NCI-H2107 treated with DMSO at 0.1 percent for 48 hours (cell line): ENCODE measurements around the gene PTPRN2.
"Not testable (repeated sequence)": the region's sequence is repeated elsewhere in the genome, so short reads cannot be mapped to it uniquely, and the experiment has no call there.

Source experiments
- DNase-seq: peaks from one replicate; lab custom pipeline; 2025; ENCODE audit not compliant: unreplicated experiment; lab: John Stamatoyannopoulos, UW

The PTPRN2 gene

DNA sequence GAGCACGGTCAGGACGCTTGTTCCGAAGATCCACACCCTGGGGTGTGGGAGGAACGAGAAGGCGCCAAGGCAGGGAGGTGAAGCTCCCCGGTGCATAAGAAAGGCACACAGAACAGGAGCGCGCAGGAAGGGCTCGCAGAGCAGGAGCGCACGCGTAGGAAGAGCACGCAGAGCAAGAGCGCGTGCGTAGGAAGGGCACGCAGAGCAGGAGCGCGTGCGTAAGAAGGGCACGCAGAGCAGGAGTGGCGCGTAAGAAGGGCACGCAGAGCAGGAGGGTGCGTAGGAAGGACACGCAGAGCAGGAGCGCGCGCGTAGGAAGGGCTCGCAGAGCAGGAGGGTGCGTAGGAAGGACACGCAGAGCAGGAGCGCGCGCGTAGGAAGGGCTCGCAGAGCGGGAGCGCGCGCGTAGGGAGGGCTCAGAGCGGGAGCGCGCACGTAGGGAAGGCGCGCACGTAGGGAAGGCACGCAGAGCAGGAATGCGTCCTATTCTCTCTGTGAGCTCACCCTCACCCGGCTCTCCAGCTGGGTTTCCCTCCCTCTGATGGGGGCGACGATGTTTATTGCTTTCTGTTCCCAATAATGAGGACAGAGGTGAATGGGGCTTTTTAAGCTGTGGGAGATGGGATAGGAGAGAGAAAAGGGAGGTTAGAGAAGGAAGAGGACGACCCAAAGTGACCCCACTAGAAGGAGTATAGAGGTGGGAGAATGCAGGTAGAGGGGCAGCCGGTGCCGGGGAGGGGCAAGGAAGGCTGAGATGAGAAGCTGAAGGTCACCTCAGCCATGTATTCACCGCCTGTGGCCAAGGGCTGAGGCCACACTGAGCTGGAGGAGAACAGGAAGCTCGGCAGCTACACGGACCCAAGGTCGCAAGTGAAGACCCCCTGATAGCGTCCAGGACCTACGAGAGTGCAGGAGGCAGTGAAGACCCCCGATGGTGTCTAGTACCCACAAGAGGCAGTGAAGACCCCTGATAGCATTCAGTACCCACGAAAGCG is 423.2 kb downstream of the PTPRN2 start:
- DNase-seq: no peak

DNA sequence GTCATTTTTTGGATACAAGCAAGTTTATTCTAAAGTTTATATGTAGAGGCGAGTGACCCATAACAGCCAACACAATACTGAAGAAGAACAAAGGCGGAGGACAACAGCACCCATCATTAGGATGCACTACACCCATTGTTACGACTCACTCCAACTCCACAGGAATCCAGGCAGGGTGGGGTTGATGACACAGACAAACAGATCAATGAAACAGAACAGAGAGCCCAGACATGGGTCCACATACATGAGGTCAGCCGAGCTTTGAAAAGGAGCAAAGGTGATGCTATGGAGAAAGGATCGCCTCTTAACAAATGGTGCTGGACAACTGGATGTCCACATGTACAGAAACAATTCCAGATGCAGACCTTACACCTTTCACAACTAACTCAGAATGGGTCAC is 426.4 kb downstream of the PTPRN2 start:
- DNase-seq: no peak

DNA sequence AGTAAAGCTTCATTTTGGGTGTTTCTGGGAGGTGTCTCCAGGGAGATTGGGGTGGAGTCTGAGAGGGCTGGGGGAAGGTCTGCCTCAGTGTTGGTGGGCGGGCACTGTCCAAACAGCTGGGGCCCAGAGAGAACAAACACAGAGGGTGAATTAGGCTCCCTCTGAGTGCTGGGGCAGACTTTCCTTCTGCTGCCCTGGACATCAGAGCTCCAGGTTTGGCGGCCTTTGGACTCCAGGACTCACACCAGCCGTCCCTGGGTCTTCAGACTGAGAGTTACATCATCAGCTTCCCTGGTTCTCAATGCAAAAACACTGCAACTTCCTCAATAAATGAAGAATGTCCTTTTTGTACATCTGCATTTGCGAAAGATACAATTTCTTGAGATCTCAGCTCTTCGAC is 427.4 kb downstream of the PTPRN2 start:
- no peak for DNase-seq

DNA sequence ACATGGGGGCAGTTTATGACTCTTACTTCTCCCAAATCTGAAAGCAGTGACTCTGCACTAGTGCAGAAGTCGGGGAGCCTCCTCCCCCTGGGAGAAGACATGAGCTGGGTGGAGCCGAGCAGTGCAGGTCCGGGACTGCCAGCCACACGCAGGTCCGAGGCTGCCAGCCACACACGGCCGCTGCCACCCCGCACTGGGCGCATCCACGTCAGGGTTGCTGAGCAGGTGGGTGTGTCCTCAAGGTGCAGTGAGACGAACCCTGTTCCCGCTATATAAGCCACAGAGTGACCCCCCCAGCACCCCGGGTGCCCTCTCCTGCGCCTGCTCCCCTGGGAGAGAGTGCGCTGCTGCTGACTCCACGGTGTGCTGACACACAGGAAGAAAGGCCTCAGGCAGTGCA is 430.2 kb downstream of the PTPRN2 start:
- DNase-seq: no peak

DNA sequence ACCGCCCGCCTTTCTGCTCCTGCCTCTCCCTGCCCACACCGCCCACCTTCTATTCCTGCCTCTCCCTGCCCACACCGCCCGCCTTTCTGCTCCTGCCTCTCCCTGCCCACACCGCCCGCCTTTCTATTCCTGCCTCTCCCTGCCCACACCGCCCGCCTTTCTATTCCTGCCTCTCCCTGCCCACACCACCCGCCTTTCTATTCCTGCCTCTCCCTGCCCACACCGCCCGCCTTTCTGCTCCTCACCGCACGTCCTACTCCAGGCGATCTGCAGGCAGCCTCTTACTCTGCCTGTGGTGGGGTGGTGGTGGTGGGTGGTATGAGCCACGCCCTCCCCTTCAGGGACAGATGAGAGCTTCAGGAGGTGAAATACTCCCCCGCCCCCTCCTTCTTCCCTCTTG is 436.4 kb downstream of the PTPRN2 start:
- not testable (repeated sequence) for DNase-seq

DNA sequence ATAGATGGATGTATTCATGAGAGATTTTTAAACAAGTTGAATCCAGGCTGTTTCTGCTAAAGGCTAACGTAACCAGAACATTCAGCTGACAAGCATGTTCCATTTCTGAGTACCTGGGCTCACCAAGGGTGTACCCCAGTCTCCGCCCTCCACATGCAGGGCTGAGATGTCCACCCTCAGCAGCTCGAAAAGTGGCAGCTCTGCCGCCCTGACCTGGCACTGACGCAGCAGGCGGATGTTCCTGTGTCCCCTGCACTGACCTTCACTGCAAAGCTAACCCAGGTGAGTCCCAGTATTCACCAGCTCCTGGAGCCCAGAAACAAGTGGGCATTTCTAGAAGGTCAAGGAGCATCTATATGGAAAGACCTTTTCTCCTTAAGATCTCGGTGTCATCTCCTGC is 437.4 kb downstream of the PTPRN2 start:
- DNase-seq: no peak

DNA sequence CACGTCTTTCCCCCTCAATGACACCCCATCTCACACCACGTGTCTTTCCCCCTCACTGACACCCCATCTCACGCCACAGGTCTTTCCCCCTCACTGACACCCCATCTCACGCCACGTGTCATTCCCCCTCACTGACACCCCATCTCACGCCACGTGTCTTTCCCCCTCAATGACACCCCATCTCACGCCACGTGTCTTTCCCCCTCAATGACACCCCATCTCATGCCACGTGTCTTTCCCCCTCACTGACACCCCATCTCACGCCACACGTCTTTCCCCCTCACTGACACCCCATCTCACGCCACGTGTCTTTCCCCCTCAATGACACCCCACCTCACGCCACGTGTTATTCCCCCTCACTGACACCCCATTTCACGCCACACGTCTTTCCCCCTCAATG is 440.2 kb downstream of the PTPRN2 start:
- DNase-seq: not testable (repeated sequence)

DNA sequence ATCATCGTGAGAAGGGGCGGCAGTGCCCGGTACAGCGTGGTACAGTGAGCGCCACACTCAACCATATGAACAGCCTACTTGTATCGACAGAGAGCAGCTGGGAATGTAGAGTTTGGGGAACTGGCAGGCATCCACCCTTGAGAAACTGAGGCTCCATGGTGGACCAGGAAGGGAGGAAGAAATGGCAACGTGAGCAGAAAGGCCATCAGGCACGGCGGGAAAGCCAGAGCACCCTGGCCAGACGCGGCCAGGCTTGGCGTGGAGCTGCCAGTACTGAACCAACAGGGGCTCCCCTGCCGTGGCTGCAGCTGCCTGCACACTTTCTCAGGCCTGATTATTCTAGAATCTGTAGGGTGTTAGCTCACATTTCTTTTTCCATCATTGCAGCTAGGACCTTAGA is 442.3 kb downstream of the PTPRN2 start:
- no peak for DNase-seq

DNA sequence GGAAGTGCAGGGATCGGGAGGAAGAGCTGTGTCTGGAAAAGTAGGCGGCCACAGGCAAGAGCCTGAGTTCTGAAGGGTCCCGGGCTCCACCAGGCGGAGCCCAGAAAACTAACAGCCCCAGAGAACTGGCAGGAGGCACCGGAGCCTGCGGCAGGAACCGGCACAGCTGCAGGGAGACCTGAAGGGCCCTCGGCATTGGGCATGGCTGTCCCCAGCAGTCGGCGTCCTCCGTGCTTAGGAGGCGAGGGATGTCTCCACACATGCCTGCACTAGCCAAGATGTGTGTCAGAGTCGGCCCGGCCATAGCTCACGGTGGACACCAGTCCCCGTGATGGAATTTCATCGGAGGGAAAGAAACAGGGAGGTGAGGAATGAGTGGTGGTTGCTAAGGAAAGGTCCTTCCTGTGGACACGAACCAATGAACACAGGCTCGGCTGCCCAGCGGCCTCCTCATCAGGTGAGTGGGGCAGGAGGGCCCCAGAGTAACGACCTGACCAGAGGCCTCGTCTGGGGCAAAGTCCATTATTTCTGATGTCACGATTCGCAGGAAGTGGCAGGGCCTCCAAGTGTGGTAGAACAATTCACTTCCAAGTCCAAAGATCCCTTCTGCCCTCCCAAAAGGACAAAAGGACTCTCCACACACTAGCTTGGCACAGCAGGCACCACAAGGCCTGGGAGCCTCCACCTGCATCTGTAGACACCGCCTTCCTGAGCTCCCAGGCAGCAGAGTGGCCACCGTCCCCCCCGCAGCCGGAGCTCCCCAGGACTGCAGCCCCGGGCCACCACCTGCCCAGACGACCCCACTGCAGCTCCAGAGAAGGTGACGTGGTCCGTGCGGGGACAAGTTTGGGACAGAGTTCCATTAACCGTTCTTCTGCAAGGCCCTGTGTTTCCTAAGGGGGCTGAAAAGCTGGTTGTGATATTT is 444.2 kb downstream of the PTPRN2 start:
- no peak for DNase-seq

DNA sequence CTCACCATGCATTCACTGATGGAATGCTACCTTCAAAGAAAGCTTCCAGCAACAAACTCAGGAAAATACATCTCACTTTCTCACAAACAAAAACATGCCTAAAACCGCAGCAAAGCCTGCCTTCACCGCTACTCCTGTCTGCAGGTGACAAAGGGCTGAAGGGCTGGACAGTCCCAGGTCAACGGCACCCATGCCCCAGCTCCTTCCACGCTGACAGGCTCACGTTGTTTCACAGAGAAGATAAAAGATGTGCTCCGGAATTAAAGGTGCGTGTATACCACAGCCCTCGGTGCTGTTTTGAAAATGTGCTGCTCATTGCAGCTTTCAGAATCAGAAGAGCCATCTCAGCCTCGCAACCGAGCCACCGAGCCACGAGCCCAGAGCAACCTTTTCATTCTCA is 445.0 kb downstream of the PTPRN2 start:
- DNase-seq: no peak

DNA sequence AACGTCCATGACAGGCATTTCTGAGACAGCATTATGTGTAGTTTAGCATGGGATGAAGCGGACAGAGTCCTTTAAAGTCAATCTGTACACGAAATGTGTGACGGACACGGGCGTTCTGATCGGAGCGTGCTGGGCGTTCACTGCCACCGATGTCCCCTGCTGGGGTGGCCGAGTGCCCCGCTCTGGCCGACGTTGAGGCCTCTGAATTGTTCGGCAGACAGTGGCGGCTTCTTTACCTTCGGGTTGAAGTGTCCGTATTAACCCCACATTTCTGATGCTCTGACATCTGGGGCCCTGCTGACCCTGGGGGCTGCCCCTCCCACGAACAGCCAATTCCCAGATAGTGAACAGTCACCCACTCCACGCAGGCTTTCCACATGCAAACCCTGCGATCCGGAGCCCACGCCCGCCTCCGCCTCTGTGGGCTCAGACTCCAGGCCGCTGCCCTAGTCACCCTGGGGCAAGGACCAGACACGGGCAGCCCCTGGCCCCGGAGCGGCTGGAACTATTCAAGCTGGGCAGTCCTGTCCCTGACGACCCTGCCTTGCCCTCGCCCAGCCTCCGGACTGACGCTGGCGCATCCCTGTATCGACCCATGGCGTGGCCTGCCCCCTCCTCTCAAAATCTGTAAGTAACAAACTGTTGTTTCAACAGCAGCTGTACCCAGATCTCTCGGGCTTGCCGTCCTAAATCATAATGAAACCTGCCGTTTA is 445.7 kb downstream of the PTPRN2 start:
- DNase-seq: no peak

DNA sequence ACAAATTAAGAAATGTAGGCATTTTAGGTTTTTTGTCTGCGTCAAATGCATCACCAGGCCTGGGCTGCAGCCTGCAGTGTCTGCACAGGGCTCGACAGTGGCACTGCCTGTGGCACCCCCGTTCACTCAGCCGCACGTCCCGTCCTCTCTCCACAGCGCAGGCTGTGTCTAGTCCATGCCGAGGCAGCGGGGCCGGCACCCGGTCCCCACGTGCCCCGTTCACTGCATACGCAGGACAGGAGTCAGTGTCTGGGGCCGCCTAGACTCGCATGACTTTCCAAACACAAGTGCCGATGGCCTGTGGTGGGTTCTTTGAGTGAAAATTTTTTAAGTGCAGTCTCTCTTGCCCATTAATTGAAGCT is 446.4 kb downstream of the PTPRN2 start:
- DNase-seq: no peak

DNA sequence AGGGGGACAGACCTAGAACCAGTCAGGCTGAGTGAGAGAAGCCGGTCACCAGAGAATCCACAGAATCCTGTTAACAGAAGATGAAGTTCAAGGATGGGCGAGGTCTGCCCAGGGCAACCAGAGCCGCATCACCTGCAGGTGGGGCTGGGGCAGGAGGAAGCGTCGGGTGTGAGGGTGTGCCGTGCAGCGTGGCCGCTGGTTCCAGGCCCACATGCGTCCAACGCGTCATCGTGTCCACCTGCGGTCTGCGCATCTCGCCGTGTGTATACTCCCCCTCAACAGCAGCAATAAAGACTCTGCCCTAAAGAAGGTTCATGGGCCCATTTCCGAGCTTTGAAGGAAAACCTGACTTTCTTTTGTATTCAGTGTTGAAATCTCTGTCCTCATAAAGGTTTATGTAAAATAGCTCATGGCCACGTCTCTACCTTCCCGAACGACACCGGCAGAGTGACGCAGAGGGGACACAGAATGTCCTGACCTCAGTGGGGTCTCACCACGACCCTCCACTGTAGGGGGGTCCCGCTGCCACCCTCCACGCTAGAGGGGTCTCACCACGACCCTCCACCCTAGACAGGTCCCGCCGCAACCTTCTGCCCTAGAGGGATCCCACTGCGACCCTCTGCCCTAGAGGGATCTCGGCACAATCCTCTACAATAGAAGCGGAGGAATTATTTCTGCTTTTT is 446.9 kb downstream of the PTPRN2 start:
- no peak for DNase-seq

DNA sequence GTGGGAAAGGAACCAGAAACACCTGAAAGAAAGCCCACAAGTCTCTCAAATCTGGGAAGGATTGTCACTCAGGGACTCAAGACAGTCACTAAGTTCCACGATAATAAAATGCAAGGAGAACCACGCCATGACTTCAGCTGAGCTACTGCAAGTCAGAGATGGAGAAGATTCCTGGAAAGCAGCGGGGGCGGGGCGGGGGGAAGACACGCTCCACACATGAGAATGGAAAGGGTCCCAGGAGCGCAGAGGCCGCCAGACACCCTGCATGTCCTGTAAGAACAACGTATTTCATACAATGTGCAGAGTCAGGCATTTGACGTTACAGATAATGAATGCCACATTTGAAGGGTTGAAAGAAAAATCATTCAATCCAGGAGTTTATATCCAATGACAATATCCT is 448.1 kb downstream of the PTPRN2 start:
- no peak for DNase-seq

DNA sequence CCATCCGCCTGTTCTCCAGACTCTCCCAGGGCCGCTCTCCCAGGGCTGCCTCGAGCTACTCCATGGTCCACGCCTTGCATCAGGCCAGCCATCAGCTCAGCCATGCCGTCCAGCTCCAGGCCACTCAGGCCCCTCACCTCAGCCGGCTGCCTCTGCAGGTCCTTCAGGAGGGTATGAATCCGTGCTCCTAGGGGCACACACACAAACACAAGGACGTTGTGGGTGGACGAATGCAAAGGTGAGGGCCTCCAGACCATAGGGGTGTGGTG is 449.4 kb downstream of the PTPRN2 start:
- no peak for DNase-seq

DNA sequence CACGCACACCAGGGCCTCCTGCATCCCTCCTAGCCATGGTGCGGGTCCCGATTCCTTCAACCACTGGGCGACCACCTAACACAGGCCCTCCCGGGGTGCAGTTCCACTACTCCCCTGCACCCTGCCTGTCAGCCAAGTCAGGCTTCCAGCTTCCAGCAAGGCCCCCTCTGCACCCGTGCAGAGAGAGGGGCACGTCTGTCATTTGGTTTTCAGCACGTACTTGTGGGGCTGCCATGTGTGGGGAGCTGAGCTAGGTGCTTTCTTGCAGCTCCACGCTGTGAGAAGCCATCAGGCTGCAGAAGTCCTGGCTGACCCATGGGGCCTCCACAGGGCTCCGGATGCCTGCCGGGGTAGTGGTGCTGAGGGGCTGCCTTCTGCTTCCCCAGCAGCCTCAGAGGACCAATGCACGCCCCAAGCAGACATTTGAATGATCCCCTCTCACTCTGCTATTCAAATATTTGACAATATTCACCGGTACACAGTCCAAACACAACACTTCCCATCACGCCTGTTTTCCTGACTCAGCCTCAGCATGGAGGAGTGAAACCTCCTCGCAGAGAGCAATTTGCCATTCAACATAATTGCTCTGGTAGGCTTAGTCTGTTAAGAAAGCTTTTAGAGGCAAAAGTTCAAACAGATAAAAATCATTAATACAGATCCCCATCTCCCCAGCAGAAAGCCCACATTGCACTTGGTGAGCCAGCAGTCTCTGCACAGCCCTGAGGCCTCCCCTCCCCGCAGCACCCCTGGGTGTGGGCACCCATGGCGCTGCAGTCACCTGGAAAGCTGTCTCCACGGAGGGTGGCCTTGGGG is 449.9 kb downstream of the PTPRN2 start:
- DNase-seq: no peak

DNA sequence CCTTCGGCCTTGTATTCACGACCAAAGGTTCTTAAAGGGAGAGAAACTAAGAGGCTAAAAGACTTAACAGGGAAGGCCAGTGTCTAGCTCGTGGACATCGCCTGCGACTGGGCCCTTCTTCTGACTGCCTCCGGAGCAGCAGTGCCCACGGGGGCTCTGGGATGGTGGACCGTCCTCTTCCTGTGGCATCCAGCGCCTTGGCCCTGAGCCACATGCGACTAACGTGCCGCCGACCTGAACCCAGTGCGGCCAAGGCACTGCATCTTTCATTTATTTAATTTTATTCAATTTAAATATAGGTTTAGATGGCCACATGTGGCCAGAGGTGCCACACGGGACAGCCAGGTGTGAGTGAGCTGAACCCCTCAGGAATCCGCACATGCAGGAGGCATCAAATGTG is 451.7 kb downstream of the PTPRN2 start:
- DNase-seq: no peak

DNA sequence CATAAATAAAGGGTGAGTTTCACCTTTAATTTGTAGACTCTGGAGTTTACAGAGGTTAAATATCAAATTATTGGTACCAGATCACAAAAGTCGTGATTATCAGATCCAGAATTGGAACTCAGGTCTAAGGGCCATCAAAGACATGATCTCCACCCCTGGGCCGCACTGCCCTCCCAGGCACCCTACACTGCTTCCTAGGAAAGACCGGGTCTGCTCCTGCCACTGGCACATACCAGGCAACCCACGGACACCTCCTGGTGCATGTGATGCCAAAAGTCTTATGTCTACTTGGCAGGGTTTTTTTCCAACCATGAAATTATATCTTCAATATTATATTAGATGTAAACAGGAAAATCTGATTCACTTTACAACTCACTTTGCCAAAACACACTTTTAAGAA is 452.8 kb downstream of the PTPRN2 start:
- no peak for DNase-seq

DNA sequence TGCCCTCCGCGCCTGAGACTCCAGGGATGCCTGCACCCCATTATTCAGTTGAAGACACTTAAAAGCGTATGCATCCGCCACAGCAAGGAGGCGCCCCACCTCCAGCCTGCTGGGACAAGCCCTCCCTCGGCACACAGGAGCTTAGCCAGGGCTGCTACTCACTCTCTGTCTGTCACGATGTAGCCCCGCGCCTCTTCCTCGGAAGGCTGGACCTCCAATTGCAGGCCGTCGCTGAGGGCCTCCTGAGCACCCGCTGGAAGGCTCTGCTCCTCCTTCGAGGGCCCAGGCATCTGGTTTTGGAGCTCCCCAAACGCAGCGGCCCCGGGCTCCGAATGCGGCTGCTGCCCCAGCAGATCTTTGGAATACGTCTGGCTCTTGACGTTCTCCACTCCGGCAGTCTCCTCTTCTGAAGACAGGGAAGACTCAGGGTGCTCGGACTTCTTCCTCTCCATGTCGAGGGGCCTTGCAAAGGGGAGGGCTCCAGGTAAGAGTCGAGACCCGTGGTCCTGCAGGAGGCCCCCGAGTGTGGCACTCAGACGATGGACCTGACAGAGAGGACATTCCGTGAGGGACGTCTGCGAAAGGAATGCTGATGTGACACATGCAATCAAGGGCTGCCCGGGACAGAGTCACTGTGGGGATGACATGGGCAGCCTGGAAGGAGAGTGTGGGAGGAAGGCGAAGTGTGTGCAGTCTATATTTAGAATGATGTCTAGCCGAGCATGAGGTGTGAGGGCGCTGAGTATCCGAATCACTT is 453.9 kb downstream of the PTPRN2 start:
- DNase-seq: no peak
